GM12878 (cell line): ENCODE results near the gene PPP3CA. TPM values are rescaled to one million over a fixed set of nuclear protein-coding genes. Genes with fewer than 3 reads are reported as not detected.
"Not testable (repeated sequence)": the region's sequence is repeated elsewhere in the genome, so short reads cannot be mapped to it uniquely, and the experiment has no call there.

ENCODE experiments used
- ATAC-seq: fragments of 200-7000 bp; cut with Tn5 transposase; 3 replicates; pipeline ENCODE4 v1.9.1; 2020; ENCODE audit warnings: mild to moderate bottlenecking, moderate library complexity
- BruUV-seq: library from RNA; stranded (reverse); fragments of 400-500 nt; replicated peaks from 2 replicates; lab custom pipeline; 2021; lab: Mats Ljungman, UMichigan
- CTCF ChIA-PET: fragments of 300-600 bp; sonication (Branson Sonifier 250); formaldehyde crosslinking; extraction: SDS; loops from one replicate; lab custom pipeline; 2021; ENCODE audit warnings: inconsistent platforms; lab: Yijun Ruan, JAX
- POLR2A ChIA-PET: fragments of 350-600 bp; formaldehyde crosslinking; extraction: SDS; loops from one replicate; lab custom pipeline; 2021; ENCODE audit warnings: inconsistent platforms; lab: Charles Lee
- RAD21 ChIA-PET: fragments of 300-600 bp; sonication (Branson Sonifier 250); formaldehyde crosslinking; loops from one replicate; lab custom pipeline; 2023; ENCODE audit warnings: antibody characterized with exemption; ENCODE audit not compliant: unreplicated experiment; lab: Charles Lee
- SMC1A ChIA-PET: fragments of 300-600 bp; sonication (Branson Sonifier 250); formaldehyde crosslinking; loops from one replicate; lab custom pipeline; 2023; ENCODE audit not compliant: unreplicated experiment, uncharacterized antibody; lab: Charles Lee
- DNase-seq: peaks from one replicate; pipeline ENCODE4 v3.0.0-alpha.2; 2011; ENCODE audit warnings: low read depth, low spot score
- FAIRE-seq: peaks from 3 replicates; lab custom pipeline; 2011; peaks lifted over from hg19 to GRCh38; lab: Jason Lieb, UNC
- H2AFZ ChIP-seq: 2 replicates; pipeline ENCODE4 v1.6.0; 2011; ENCODE audit warnings: low read depth, low read length, control low read depth; ENCODE audit not compliant: control insufficient read depth
- H3K27ac ChIP-seq: 2 replicates; pipeline ENCODE4 v1.5.1; 2011; ENCODE audit warnings: control low read depth; ENCODE audit not compliant: control insufficient read depth, insufficient read depth
- H3K27me3 ChIP-seq, 2 experiments: replicated peaks in 1 of 2; 2 replicates each; pipeline versions ENCODE4 v1.6.0 to v1.6.1; 2011; ENCODE audit warnings: low read length in 1 of 2; ENCODE audit not compliant: control insufficient read depth in 2 of 2, insufficient read depth in 2 of 2
- H3K36me3 ChIP-seq, 2 experiments: 2 replicates each; pipeline ENCODE4 v1.5.1; 2011; ENCODE audit warnings: low read length in 1 of 2; ENCODE audit not compliant: control insufficient read depth in 2 of 2, insufficient read depth in 2 of 2
- H3K4me1 ChIP-seq: 2 replicates; pipeline ENCODE4 v1.6.1; 2011; ENCODE audit warnings: mild to moderate bottlenecking, low read length, moderate library complexity, mixed read lengths; ENCODE audit not compliant: control insufficient read depth, insufficient read depth
- H3K4me2 ChIP-seq: 2 replicates; pipeline ENCODE4 v1.6.0; 2011; ENCODE audit warnings: control low read depth; ENCODE audit not compliant: control insufficient read depth, insufficient read depth
- H3K4me3 ChIP-seq: fragments of 200-600 bp; sonication (generic); 2 replicates; pipeline ENCODE4 v1.5.1; 2016
- H3K79me2 ChIP-seq: 2 replicates; pipeline ENCODE4 v1.6.0; 2011; ENCODE audit warnings: low read length; ENCODE audit not compliant: control insufficient read depth, insufficient read depth
- H3K9ac ChIP-seq: 2 replicates; pipeline ENCODE4 v1.8.0; 2011; ENCODE audit warnings: low read length, control low read depth, mixed read lengths; ENCODE audit not compliant: control insufficient read depth, insufficient read depth
- H3K9me3 ChIP-seq: replicated peaks from 3 replicates; pipeline ENCODE4 v1.5.1; 2011; ENCODE audit warnings: mild to moderate bottlenecking, low read length; ENCODE audit not compliant: control insufficient read depth, insufficient read depth
- H4K20me1 ChIP-seq: 2 replicates; pipeline ENCODE4 v1.6.0; 2011; ENCODE audit not compliant: control insufficient read depth, insufficient read depth
- ATF7 ChIP-seq: fragments of 450-650 bp; IDR thresholded peaks from 2 replicates; pipeline ENCODE4 v1.6.1; 2016; ENCODE audit warnings: low read depth, mild to moderate bottlenecking
- PKNOX1 ChIP-seq: fragments of 450-650 bp; IDR thresholded peaks from 2 replicates; pipeline ENCODE4 v1.6.1; 2016; ENCODE audit warnings: mild to moderate bottlenecking
- WGBS: methylation state at CpG from one replicate; pipeline ENCODE4 v1.1.6; 2016; ENCODE audit warnings: low lambda C conversion rate; ENCODE audit not compliant: insufficient replicate concordance, insufficient coverage; ENCODE audit errors: missing lambda C conversion rate; 5-methylcytosine and 5-hydroxymethylcytosine counted together
- in situ Hi-C: fragments of 300-500 bp; cut with MboI; formaldehyde crosslinking; loops from 9 replicates; pipeline ENCODE4 v1.14.3; 2018; ENCODE audit warnings: mixed read lengths
- intact Hi-C: fragments of 100-400 bp; cut with micrococcal nuclease; formaldehyde crosslinking; loops from one replicate; pipeline ENCODE4 v1.14.2; 2022; ENCODE audit not compliant: unreplicated experiment
- polyA plus RNA-seq, 11 experiments: library from polyadenylated mRNA; depleted of rRNA in 4 of 11; unstranded in 6 of 11; stranded (reverse) in 5 of 11; fragments of >200 nt; fragmentation: Nextera tagmentation in 4 of 11; fragmentation: Illumina TruSeq in 1 of 11; extraction: Ambion mirVana in 4 of 11; extraction: Trizol in 1 of 11; gene quantifications; 1 replicate in 1 of 11; 2 replicates in 10 of 11; pipeline versions ENCODE4 v1.2.1 to v1.2.3, GENCODE V29; 2011 to 2016; ENCODE audit warnings: inconsistent platforms in 2 of 11, missing spikeins in 2 of 11, low read depth in 1 of 11
- total RNA-seq, 4 experiments: library from RNA; depleted of rRNA in 3 of 4; stranded (reverse); fragments of >200 nt in 3 of 4; fragmentation: Illumina TruSeq in 1 of 4; extraction: Trizol in 1 of 4; gene quantifications; 2 replicates each; pipeline versions ENCODE4 v1.2.1 to v1.2.3, GENCODE V29; 2013 to 2021

PPP3CA gene
- total and polyA plus RNA-seq, 10 of the 15 experiments (the other 5 are each of a cell fraction or from before 2014, with no cell fraction given) = 0.33 to 9.0 (median 1.0) TPM

DNA sequence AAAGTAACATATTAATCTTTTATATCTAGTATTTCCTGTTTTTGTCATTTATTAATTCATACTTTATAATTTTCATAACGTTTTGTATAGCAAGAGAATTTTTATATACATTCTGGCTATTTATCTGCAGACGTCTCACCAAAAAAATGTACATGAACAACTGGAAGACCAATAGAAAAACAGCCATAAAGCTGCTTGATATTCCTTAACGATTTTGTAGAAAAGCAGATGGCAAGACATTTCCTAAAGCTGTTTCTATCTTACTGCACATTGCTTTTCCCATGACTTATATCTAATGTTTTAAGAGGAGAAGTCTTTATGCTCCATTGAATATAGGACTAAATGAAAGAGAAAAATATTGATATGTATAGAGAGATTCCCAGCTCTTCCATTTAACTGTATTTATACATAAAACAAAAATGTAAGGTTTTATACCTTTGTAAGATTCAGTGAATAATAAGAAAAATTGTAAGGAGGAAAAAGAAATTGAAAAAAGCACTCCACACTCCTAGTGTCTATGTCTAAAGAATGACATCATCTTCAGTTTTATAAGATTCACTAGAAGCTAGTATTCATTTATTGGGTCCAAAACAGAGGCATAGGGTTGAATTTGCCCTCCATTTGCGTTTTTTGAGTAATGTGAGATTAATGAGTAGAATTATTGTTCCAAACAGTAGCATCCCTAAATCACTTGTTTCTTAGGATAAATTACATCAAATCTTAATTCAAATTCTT lies 248.5 kb downstream of the PPP3CA start:
- no peaks in the 10 kb centered on the region for H3K79me2 ChIP-seq
- 93% methylated on average over 4 of the region's 4 CpGs for WGBS
- ChIA-PET RAD21 (interaction anchor here (0.6 kb wide), 1 partner anchor 42 kb away, joined by 4 read pairs; no protein-coding TSS in a partner anchor), CTCF (interaction anchor here (0.6 kb wide), 1 partner anchor 193 kb away, joined by 3 read pairs; no protein-coding TSS in a partner anchor), POLR2A (no interaction called here), SMC1A (interaction anchor here (0.6 to 1.1 kb wide), 2 partner anchors 11 to 335 kb away, joined by 3 read pairs; no protein-coding TSS in a partner anchor)
- BruUV-seq = no TSS peak
- no peaks in the 10 kb centered on the region for H3K27me3 ChIP-seq
- no peaks in the 10 kb centered on the region for H3K9me3 ChIP-seq
- ATAC-seq = no peak
- H3K4me1 ChIP-seq = peaks cover 8% of the 10 kb centered on the region
- H2AFZ ChIP-seq = no peak overlapping the region
- H3K9ac ChIP-seq = no peak overlapping the region
- DNase-seq = no peak
- no peak overlapping the region for H3K4me3 ChIP-seq
- H3K36me3 ChIP-seq = no peaks in the 10 kb centered on the region
- in situ Hi-C loops = no loop called here
- H3K4me2 ChIP-seq = no peak overlapping the region
- intact Hi-C loops = no loop called here
- peak; percentile 55; the same call in 1 of the 2 replicates for TF ChIP-seq ATF7
- no peak for TF ChIP-seq PKNOX1
- no peak for FAIRE-seq
- H3K27ac ChIP-seq = no peak overlapping the region
- H4K20me1 ChIP-seq = no peaks in the 10 kb centered on the region

GRCh38 chr4:101092609-101093008 lies 254.7 kb downstream of the PPP3CA start:
- H3K27me3 ChIP-seq, BruUV-seq, H3K9ac ChIP-seq, SMC1A ChIA-PET, DNase-seq, ATAC-seq, intact Hi-C loops, H3K4me2 ChIP-seq, RAD21 ChIA-PET, CTCF ChIA-PET, in situ Hi-C loops, H3K27ac ChIP-seq, FAIRE-seq, H3K36me3 ChIP-seq, H3K9me3 ChIP-seq, H3K4me3 ChIP-seq, H4K20me1 ChIP-seq, POLR2A ChIA-PET, H2AFZ ChIP-seq, H3K79me2 ChIP-seq, H3K4me1 ChIP-seq: not testable (repeated sequence)
